Measurements from ENCODE around the gene DNAJC16.

DNA sequence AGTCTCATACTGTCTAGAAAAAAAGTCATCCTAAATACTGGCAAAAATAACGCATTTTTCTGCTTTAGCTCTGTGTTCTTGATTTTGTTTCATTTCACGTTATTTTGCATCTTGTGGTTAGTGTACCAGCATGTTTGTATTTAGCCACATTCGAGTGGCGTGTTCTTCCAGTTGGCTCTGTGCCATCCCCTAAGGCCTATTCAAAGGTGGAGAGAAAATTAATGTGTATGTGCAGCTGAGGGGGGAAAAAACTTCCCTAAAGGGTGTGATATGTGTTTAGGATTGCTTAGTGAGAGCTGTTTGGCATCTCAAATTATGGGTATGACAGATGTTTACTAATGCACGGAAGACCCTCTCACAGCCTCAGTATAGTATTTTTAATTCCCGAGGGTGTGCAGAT, 12.1 kb downstream of the DNAJC16 start:
- no peak for TF ChIP-seq EZH2 (IDR thresholded peaks at IDR 0.05; ENCODE audit: low read length)
- TF ChIP-seq CTCF (optimal IDR thresholded peaks at IDR 0.05 in 1 of 3, IDR thresholded peaks at IDR 0.05 in 1 of 3, conservative IDR thresholded peaks at IDR 0.05 in 1 of 3; ENCODE audit: extremely low read depth in 1 of 3, insufficient read depth in 2 of 3, low read length in 3 of 3), result no peak

Data from keratinocyte (primary cell).